NCI-H2029 (cell line): ENCODE data around the gene NAXE.
"Not testable (repeated sequence)": the region's sequence is repeated elsewhere in the genome, so short reads cannot be mapped to it uniquely, and the experiment has no call there.

Experiments used
- DNase-seq: peaks from one replicate; lab custom pipeline; 2025; lab: John Stamatoyannopoulos, UW

The NAXE gene

GRCh38 chr1:156571261-156571852 lies 20.2 kb upstream of the NAXE start:
- no peak for DNase-seq

- peak; percentile 77 for DNase-seq
Measured at GRCh38 chr1:156571919-156572662, 19.5 kb upstream of the NAXE start, which contains the start of gene IQGAP3. IQGAP3 (minus strand) TSS chr1:156572565; CDS start chr1:156572529, 36 bp downstream.

GRCh38 chr1:156572663-156573018 lies 18.9 kb upstream of the NAXE start:
- DNase-seq: no peak

GRCh38 chr1:156574039-156574633 lies 17.4 kb upstream of the NAXE start:
- no peak for DNase-seq

- DNase-seq: peak; percentile 62
Measured at GRCh38 chr1:156577550-156577949, 14.0 kb upstream of the NAXE start.

- DNase-seq: no peak
Measured at GRCh38 chr1:156578055-156578454, 13.5 kb upstream of the NAXE start.

GRCh38 chr1:156579472-156579871 lies 12.1 kb upstream of the NAXE start, which contains the start of gene TTC24:
TTC24 (plus strand) TSS chr1:156579723; CDS start chr1:156581365, 1,642 bp downstream.
- no peak for DNase-seq

- DNase-seq: no peak
Measured at GRCh38 chr1:156581661-156582387, 9.8 kb upstream of the NAXE start.

GRCh38 chr1:156582388-156583017 lies 9.1 kb upstream of the NAXE start:
- no peak for DNase-seq

- peak; percentile 63 for DNase-seq
Measured at GRCh38 chr1:156583821-156584622, 7.6 kb upstream of the NAXE start.

GRCh38 chr1:156584813-156585212 lies 6.8 kb upstream of the NAXE start:
- no peak for DNase-seq

GRCh38 chr1:156586323-156586722 lies 5.3 kb upstream of the NAXE start:
- no peak for DNase-seq

- DNase-seq: no peak
Measured at GRCh38 chr1:156586892-156587477, 4.6 kb upstream of the NAXE start.

GRCh38 chr1:156587927-156588326 lies 3.6 kb upstream of the NAXE start:
- not testable (repeated sequence) for DNase-seq

- DNase-seq: no peak
Measured at GRCh38 chr1:156589546-156589945, 2.0 kb upstream of the NAXE start.

GRCh38 chr1:156590326-156591180 lies 1.0 kb upstream of the NAXE start:
- no peak for DNase-seq

GRCh38 chr1:156591181-156591431 lies 470 bp upstream of the NAXE start:
- no peak for DNase-seq

GRCh38 chr1:156592158-156592909 lies 758 bp downstream of the NAXE start:
- DNase-seq: no peak

GRCh38 chr1:156592910-156593660 lies 1.5 kb downstream of the NAXE start:
- peak; percentile 61 for DNase-seq
